Esophagus squamous epithelium (tissue), 4 donors: ENCODE measurements around the gene GALNT15.

Experiments used
- POLR2A ChIP-seq, 4 donors: fragments of 450-650 bp; IDR thresholded peaks; one replicate each; pipeline ENCODE4 v1.6.1; 2017; ENCODE audit warnings: antibody characterized with exemption in 4 of 4, mild to moderate bottlenecking in 4 of 4, moderate library complexity in 3 of 4
- TF ChIP-seq, protein P1 (sequence below), 6 experiments: fragments of 450-650 bp in 4 of 6; fragments of 200-600 bp in 2 of 6; sonication (generic) in 2 of 6; IDR thresholded peaks; one replicate each; pipeline ENCODE4 v1.5.1; 2016 to 2019; ENCODE audit warnings: antibody characterized with exemption in 6 of 6, mild to moderate bottlenecking in 4 of 6, moderate library complexity in 4 of 6

DNA sequence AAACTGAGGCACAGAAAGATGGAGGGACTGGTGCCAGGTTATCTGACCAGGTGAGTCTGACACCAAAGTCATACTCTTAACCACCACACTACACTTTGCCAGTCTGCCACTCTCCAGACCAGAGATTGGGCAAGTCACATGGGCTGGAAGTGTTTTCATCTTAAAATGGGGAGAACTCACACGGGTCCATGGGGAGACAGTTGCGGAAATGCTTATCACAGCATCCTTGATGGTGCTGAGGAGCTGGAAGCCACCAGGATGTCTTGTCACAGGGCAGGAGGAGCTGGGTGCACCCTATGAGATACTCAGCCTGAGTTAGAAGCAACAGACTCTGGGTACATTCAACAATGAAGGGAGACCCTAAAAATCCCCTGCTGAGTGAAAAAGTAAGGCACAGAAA lies 4.8 kb downstream of the GALNT15 start:
- TF ChIP-seq, protein P1, sequence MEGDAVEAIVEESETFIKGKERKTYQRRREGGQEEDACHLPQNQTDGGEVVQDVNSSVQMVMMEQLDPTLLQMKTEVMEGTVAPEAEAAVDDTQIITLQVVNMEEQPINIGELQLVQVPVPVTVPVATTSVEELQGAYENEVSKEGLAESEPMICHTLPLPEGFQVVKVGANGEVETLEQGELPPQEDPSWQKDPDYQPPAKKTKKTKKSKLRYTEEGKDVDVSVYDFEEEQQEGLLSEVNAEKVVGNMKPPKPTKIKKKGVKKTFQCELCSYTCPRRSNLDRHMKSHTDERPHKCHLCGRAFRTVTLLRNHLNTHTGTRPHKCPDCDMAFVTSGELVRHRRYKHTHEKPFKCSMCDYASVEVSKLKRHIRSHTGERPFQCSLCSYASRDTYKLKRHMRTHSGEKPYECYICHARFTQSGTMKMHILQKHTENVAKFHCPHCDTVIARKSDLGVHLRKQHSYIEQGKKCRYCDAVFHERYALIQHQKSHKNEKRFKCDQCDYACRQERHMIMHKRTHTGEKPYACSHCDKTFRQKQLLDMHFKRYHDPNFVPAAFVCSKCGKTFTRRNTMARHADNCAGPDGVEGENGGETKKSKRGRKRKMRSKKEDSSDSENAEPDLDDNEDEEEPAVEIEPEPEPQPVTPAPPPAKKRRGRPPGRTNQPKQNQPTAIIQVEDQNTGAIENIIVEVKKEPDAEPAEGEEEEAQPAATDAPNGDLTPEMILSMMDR (IDR thresholded peaks at IDR 0.05) = no peak
- TF ChIP-seq POLR2A (IDR thresholded peaks at IDR 0.05) = no peak
